Stimulated activated CD8-positive, alpha-beta memory T cell treated with anti-CD3 and anti-CD28 coated beads, Interleukin-15, amount 100 ng/mL, for 24 hours (primary cell): ENCODE results near the gene RGS17.
A peak's percentile ranks its signal among the peaks of the same experiment; 100 is the strongest.
"Not testable (repeated sequence)": the region's sequence is repeated elsewhere in the genome, so short reads cannot be mapped to it uniquely, and the experiment has no call there.

Experiments used
- DNase-seq: peaks from one replicate; pipeline ENCODE4 v3.0.0-alpha.2; 2020; ENCODE audit warnings: low read depth

Gene RGS17

DNA sequence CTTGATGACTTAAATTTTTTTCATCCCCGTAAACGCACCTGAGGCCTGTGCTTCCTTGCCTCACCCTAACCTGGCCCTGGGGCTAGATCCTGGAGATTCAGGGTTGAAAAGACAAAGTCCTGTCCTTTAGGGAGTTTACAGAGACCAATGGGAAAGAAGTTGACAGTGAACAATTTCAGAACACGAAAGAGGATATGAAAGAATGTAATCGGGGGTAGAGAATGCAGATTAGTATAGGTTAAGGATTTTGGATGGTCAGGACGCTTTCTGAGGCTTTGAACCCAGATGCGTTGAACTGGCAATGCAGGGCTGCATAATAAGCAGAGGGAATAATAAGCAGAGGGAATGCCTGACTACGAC lies 146.6 kb downstream of the RGS17 start:
- DNase-seq: no peak

DNA sequence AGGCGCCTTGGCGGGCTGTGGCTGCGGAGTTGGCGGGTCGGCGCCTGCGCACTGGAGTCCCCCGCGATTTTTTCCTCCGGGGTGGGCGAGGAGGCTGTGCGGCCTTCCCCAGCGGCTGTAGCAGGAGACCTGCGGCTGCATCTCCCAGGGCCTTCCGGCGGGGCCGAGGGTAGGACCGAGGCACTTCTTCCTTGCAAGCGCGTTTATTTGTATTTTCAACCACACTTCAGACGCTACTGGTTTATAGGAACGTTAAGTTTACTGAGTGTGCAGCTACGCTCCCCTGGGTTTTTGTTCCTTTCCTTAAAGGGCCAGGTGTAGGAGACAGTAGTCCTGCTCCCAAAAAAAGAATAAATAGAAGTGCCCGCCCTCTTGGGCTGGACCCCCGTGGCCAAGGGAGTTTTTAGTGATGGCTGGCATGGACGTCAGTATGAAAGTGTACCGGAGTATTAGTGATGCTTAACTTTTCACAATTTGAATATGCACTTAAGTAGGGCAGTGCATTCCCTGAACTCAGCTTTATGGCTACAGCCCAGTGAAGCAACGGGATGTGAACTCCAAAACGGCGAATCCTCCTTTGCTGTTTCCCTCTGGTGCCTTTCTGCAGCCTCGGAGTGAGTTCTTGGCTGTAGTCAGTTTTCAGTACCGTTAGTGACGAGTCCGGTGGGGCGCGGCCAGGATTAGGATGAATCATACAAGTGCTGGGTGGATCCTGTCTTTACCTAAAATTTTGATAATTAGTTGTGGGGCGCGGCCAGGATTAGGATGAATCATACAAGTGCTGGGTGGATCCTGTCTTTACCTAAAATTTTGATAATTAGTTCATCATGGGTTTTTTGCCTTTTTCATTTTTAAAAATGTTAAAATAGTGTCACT lies 147.2 kb downstream of the RGS17 start:
- peak; percentile 93 for DNase-seq

GRCh38 chr6:152982904-152983636 lies 148.0 kb downstream of the RGS17 start, which contains the start of gene FBXO5:
TSS of gene FBXO5 (minus strand) at chr6:152983041. CDS start at chr6:152982959, 82 bp downstream.
- peak; percentile 88 for DNase-seq

DNA sequence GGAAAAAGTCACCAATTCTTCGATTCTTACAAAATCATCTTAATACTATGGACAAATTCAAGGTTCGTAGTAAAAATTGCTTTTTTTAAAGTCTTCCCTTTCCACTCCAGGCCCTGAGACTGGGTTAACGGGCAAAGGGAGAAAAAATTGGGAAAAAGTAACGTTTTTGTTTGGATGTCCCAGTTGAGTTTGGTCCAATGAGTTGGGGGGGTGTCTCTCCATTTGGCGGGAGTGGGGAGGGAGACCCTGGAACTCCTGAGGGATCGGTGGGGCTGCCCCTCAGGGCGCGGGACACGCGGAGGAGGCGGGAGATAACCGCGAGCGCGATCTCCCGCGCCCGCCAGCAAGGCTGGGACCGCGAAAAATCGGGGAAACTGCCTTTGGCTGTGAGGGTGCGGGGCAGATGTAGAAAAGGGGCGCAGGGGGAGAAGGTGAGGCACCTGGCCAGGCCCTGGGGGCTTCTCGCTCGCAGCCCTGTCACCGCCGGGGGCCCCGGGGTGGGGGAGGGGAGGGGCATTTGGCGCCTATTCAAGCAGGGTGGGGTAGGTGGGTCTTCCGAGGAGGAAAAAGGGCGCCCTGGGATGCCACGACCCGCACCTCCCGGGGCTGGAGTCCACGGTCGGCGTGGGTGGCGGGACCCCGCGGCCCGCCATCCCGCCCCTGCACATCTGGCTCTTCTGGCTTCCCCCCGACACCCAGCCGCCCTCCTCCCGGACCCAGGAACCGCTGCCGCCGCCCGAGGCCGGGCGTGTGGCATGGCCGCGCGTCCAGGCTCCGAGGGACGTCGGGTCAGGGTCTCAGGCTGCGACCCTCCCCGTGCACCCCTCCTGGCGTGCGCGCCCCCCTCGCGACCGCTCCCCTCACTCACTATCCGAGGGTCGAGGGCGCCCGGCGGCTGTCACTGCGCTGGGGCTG lies 148.8 kb downstream of the RGS17 start:
- no peak for DNase-seq

DNA sequence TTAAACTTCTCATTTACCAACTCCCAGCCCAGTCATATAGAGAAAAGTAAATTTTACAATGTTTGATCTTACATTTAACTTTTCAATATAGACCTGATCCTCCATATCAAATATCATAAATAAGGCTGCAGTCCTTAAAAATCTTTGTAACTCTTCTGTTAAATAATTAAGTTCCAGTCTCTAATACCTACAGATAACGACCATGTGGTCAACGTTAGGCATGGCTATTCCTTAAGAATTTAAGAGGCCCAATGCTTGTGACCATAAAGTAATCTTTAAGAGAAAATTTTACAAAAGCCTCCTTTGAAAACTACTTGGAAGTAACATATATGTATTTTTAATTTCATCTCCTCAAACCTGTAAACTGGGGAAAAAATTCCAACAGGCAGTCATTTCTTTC lies 149.9 kb downstream of the RGS17 start:
- no peak for DNase-seq

GRCh38 chr6:152980656-152981055 lies 150.4 kb downstream of the RGS17 start:
- DNase-seq: no peak

GRCh38 chr6:152979116-152979515 lies 152.0 kb downstream of the RGS17 start:
- DNase-seq: no peak

DNA sequence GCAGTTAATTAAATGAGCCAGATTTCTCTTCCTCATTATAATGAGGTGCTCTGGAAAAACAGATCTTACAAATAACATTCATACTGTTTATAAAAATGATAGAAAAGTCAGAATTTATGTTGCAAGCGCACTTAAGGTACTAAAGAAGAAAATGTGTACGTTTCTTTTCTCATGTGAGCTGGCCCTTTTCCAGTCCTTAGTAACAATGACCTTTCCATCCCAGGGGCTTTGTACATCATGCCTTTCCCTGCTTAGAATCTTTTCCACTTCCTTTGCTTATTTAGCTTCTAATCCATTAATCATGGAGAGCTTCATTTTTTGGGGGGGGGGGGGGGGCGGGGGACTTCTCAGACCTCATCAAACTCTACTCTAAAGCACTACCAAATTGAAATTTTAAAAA lies 153.0 kb downstream of the RGS17 start:
- no peak for DNase-seq

- no peak for DNase-seq
Observed at GRCh38 chr6:152977556-152977955, 153.5 kb downstream of the RGS17 start.

DNA sequence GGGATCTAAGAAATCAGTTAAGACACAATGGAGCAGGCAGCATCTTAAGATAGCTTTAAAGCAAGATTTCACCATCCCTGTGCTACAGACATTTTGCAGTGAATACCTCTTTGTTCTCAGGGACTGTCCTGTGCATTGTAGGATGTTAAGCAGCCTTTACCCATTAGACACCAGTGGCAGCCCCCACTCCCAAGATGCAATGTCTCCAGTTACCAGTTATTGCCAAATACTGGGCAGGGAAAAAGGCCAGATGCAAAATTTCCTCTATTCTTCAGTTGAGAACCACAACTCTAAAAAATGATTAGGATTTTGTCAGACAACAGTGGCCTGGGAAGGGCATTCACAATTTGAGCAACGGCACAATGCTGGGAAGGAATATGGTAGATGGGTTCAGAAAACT lies 154.3 kb downstream of the RGS17 start:
- no peak for DNase-seq

- no peak for DNase-seq
Observed at GRCh38 chr6:152975204-152975915, 155.7 kb downstream of the RGS17 start.

- DNase-seq: no peak
Observed at GRCh38 chr6:152973916-152974315, 157.2 kb downstream of the RGS17 start.

GRCh38 chr6:152969688-152970418 lies 161.2 kb downstream of the RGS17 start:
- no peak for DNase-seq

- DNase-seq: not testable (repeated sequence)
Observed at GRCh38 chr6:152966168-152966894, 164.8 kb downstream of the RGS17 start.

DNA sequence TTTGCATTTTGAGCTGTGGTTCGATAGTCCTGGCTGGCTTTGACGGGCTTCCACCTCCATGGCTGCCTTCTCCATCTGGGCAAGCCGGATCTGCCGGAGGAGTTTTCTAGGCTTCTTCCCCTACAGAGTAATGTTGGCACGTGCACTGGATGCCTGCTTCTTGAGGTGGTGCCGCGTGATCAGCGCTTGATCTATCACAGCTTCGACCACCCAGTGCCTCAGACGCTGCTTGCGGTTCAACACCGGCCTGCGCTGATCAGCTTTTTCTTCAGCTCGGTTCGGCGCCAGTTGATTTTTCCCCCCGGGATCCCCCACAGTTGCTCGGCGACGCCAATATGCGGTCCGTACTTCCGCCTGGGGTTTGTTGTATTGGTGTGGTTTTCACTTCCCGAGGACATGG lies 171.7 kb downstream of the RGS17 start:
- no peak for DNase-seq

DNA sequence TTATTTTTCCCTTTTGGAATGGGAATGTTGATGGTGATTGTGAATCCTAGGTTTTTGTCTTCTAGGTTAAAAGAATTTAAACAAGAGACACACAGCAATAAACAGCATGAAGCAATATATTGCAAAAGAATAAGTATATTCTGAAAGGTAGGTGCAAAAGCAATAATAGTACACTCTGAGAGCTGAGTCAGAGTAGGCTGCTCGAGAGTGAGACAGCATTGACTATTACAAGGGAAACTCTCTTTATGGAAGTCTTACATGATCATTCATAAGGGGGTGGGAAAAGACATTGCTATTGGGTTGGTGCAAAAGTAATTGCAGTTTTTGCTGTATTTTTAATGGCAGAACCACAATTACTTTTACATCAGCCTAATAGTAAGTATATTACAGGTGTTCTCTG lies 173.3 kb downstream of the RGS17 start:
- no peak for DNase-seq
